Urothelium cell line (cell line): Measurements from ENCODE around the gene ZNF814.
"Not testable (repeated sequence)": the region's sequence is repeated elsewhere in the genome, so short reads cannot be mapped to it uniquely, and the experiment has no call there.

Experiments
- DNase-seq: peaks from one replicate; pipeline ENCODE4 v3.0.0; 2011; ENCODE audit warnings: low spot score, mixed read lengths
- FAIRE-seq: peaks from 2 replicates; lab custom pipeline; 2011; peaks lifted over from hg19 to GRCh38; lab: Jason Lieb, UNC

The ZNF814 gene

DNA sequence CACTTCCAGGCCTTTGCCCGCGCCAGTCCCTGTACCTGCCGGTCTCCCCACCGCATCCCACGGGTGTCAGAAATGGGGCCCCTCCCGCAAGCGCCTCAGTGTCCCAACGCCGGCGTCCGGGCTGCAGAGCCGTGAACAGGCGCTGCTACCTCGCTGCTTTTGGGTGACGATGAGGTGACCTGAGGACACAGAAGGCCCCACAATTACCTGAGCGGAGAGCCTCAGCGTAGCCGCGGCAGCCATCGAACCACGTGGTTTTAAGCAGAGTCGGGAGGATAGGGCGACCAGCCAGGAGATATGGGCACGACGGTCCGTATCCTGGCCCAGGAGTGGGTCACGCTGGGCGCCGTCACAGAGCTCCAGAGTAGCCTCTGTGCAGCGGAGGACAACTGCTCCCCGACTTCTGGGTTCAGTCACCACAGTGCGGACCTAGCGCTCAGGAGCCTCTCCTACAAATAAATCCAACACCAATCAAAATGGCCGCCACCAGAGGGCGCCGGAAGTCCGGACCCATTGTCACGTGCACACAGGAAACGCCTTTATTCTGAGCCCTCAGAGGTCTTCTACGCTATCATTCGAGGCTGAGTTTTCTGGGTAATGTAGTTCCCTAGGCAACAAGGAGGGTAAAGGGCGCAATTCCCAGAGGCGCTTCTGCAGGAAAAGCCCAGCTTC lies at the start of gene ZNF814:
TSS of gene ZNF814 (minus strand) at position 478 of the 672 bp plus-strand sequence. CDS start at position 243, 235 bp downstream.
- no peak for FAIRE-seq
- DNase-seq: peak; percentile 44

DNA sequence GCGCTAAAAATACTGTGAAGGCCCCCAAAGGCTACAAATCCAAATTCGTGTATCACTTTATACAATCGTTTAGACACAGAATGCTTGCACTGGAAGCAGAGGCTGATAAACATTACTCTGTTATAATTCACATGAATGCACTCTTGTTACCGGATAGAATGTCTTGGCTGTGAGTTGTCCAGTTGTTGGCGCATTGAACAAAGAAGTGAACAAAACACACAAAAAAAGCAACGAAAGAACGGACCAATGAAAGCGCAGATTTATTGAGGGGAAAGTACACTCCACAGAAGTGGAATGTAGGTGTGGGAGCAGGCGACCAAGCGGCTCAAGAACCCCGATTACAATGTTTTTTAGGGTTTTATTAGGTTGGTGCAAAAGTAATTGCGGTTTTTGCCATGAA lies 46.9 kb upstream of the ZNF814 start:
- FAIRE-seq: no peak
- no peak for DNase-seq

DNA sequence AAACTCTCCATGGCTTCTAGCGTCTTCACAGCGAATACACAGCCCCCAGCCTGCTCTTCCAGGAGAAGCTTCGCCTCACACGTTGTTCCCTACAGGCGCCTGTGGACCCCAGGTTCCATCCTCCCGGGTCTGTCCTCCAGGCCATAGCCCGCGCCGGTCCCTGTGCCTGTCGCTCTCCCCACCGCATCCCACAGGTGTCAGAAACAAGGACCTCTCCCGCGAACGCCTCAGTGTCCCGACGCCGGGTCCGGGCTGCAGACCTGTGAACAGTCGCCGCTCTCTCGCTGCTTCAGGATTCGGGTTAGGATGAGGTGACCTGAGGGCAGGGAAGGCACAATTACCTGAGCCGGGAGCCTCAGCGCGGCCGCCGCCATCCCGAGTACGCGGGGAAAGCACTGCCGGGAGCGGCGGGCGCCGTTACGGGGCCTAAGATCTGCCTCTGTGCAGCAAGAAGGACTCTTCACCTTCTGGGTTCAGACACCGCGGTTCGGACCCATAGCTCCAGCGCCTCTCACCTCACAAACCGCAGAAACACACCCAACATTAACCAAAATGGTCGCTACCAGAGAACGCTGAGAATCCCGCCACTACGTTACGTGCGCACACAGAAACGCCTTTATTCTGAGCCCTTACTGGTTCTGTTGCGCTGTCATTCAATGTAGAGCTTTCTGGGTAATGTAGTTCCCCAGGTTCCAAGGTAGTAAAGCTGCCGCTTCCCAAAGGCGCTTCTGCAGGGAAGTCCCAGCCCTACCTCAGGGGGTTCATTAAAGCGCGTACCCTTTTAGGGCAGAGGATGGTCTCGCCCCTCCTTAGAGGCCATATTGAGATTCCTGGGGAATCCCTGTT lies 46.2 kb upstream of the ZNF814 start, which contains the start of gene ZNF418:
TSS of gene ZNF418 (minus strand) at position 583 of the 846 bp plus-strand sequence. CDS start 1,580 bp downstream, outside the sequence.
- no peak for DNase-seq
- FAIRE-seq: no peak

DNA sequence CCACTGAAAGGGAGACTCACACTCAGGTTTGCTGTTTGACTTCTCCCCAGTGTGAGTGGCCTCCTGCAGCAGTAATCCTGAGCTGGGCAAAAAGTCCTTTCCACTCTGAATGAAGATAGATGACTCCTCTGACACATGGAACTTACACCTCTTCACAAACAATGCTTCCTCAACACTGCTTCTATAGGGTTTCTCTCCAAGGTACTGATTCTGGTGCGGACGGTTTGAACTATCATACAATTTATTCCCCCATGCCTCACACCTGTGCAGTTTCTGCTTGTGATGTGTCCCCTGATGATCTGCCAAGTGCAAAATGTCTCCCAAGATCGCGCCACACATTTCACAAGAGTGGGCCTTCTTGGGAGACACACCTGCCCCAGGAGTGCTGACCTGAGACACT lies 38.8 kb upstream of the ZNF814 start:
- DNase-seq (no peak), FAIRE-seq (no peak)

DNA sequence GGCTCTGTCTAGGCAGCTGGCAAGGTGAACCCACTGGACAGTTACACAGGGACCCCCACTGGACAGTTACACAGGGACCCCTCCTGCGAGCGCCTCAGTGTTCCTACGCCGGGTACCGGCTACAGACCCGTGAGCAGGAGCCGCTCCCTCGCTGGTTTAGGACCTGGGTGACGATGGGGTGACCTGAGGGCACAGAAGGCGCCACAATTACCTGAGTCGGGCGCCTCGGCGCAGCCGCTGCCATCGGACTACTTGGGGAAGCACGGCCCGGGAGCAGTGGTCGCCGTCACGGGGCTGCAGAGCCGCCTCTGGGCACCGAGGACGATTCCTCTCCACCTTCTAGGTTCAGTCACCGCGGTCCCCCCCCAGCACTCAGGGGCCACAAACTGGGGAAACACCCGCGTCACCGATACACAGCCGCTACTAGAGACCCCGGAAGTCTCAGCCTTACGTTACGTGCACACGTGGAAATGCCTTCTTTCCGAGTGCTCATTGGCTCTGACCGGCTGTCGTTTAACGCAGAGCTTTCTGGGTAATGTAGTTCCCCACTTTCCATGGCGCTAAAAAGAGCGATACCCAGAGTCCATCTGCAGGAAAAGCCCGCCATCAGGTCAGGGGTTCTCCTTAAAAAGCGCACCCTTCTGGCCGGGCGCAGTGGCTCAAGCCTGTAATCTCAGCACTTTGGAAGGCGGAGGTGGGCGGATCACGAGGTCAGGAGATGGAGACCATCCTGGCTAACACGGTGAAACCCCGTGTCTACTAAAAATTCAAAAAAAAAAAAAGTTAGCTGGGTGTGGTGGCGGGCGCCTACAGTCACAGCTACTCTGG lies 27.5 kb upstream of the ZNF814 start, which contains the start of gene ZNF417:
TSS of gene ZNF417 (minus strand) at position 425 of the 828 bp plus-strand sequence. CDS start at position 244, 181 bp downstream.
- not testable (repeated sequence) for FAIRE-seq
- peak; percentile 91 for DNase-seq

DNA sequence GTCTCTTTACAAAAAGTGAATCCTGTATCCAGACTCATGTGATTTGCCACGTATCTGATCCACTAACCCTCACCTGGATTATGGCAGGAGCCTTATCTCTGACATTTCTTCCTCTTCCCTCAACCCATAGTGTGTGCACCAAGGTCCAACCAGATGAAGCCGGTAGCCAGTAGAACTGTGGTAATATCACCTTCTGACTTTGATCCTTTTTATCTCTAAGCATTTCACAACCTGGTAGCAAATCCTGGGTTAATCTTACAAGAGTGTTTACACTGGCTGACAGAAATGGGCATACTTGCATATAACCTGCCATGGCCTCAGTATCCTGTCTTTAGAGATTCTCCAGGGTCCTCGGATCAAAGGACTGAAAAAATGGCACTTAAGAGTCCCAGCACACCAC lies 25.7 kb upstream of the ZNF814 start:
- DNase-seq (no peak), FAIRE-seq (no peak)

DNA sequence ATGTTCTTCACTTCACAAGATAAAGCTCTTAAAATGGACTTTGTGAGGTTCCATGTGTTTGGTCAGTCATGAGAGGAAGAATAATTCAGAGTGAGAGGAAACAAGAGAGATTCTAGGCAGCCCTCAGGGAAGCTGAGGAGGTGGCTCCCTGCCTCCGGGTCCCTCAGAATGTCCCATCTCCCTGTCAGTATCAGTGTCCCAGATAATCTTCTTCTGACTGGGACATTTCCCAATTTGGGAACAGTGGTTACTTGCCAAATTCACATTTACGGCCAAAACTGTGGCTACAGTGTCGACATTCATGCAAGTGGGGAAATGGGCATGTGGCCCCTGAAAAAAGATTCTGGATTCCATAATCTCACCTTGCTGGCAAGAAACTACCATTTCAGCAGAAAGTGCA lies 18.6 kb upstream of the ZNF814 start:
- FAIRE-seq: no peak
- DNase-seq: no peak

DNA sequence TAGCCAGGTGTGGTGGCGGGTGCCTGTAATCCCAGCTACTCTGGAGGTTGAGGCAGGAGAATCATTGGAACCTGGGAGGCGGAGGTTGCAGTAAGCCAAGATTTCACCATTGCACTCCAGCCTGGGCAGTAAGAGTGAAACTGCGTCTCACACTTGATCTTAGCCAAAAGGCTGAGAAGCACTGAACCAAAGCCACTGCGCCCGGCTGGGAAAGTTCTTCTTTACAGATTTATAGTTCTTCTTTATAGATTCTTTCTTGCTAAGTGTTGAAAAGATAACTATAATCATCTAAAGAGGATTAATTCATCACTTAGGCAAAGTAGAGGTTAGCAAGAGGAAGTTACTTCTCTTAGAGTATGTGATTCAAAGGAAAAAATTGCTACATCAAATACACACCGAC lies 16.4 kb upstream of the ZNF814 start:
- FAIRE-seq: no peak
- no peak for DNase-seq

DNA sequence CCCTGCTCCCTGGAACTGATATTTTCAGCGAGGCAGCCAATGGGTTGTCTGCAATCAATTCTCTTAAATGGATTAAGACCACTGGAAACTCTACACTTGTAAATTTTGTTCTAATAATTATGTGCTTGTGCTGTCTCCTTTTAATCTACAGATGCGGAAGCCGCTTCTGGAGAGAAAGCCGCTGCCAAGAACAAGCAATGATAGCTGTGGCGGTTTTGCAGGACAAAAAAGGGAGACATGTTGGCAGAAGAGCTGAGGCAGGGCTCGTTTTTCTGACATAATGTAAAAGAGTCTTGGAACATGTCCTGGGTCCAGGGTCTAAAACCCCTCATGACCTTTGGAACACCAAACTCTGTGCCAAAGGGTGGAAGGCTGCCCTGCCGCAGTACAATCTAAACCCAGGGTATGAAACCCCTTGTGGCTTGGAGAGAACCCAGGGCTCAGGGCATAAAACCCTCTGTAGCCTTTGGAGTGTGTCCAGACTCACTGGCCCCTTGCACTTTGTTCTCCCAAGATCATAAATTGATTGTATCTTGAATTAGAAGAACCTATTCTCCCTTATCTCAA lies 14.9 kb upstream of the ZNF814 start:
- FAIRE-seq: no peak

DNA sequence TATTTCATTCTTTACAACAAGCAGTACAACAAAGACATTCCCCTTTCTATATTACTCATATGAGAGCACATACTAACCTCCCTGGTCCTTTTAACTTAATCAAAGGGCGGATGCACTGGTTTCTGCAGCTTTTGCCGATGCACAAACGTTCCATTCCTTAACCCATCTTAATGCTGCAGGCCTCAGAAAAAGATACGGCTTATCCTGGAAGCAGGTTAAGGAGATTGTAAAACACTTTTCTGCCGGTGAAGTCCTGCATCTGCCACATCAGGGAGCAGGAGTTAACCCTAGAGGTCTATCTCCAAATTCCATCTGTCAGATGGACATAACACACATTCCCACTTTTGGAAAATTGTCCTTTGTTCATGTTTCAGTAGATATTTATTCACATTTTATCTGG lies 11.5 kb upstream of the ZNF814 start:
- FAIRE-seq: no peak
- no peak for DNase-seq

More for the DNA sequence above, 14.9 kb upstream of the ZNF814 start:
- DNase-seq: no peak

DNA sequence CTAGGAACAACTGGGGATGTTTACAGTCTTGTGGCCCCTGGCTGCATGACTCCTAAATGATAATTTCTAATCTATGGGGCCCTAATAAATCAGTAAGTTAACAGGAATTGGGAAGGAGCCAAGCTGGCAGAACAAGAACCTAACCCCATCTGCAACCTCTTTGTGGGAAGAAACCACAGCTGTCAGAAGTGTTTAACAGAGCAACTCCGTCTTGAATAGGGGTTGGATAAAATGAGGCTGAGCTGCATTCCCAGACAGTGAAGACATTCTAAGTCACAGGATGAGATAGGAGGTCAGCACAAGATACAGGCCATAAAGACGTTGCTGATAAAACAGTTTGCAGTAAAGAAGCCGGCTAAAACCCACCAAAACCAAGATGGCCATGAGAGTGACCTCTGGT lies 1.9 kb upstream of the ZNF814 start:
- FAIRE-seq: not testable (repeated sequence)
- peak; percentile 44 for DNase-seq

DNA sequence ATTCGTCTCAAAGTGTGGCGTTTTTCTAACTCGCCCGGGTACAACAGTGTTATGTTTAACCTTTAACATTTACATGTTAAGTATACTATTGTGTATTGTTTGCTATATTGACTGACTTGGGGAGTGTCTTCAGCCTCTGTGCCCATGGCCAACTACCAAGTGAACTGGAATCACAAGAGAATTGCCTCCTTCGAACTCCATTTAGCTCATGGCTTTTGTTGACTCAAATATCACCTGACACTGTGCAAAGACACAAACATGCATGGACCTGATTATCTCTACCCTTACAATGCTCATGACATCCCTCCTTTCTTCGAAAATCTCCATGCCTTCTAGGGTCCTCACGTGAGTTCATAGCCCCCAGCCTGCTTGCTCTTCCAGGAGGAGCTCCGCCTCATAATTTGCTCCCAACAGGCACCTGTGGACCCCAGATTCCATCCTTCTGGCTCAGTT lies 704 bp downstream of the ZNF814 start:
- DNase-seq (no peak), FAIRE-seq (no peak)

DNA sequence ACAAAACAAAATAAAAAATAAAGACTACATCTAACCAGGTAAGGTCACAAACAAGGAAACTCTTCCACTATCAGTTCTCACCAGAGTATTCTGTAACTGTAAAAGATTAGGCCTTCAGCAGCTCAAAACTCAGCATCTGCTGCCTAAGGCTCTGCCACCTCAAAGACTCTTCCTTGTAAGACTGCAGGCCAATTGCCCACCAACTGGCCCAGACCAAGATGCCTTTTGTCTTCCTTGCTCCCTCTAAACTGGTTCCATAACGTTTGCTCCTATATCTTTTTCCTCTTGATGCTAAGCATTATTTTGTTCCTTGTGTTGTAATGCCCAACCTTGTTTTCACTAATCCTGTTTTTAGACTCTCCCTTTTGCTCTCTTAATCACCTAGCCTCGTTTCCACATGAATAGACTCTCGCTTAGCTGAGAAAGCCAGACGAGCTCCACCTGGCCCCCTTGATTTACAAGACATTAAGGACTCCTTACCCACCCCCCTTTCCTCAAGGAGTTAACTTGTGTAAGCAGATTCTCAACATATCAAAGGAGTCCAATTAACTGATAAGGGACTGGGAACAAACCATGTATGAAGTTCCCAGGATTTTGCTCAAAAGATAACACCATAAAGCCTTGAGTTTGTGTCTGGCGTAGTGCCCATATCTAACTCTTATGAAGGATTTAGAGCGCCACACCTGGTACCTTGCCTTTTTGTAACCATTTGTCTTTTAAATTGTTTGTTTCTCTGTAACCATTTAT lies 1.5 kb downstream of the ZNF814 start:
- no peak for DNase-seq

DNA sequence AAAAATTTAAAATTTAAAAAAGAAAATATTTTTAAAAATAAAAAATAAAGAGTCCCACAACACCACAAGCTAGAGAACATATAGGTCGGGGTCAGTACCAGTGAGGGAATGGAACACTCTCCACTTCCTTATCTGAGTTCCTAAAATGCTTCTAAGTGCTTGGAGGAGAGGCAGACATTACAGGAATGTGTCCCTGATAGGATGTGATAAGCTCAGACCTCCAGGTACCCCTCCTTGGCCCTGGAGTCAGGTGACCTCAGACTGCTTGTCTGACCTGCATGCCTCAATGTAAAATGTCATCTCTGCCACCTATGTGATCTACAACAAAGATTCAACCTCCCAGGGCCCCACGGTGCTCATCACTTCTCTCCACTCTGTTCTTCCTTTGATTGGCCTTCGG lies 2.8 kb downstream of the ZNF814 start:
- FAIRE-seq (no peak), DNase-seq (no peak)

More for the DNA sequence above, 1.5 kb downstream of the ZNF814 start:
- FAIRE-seq: no peak

DNA sequence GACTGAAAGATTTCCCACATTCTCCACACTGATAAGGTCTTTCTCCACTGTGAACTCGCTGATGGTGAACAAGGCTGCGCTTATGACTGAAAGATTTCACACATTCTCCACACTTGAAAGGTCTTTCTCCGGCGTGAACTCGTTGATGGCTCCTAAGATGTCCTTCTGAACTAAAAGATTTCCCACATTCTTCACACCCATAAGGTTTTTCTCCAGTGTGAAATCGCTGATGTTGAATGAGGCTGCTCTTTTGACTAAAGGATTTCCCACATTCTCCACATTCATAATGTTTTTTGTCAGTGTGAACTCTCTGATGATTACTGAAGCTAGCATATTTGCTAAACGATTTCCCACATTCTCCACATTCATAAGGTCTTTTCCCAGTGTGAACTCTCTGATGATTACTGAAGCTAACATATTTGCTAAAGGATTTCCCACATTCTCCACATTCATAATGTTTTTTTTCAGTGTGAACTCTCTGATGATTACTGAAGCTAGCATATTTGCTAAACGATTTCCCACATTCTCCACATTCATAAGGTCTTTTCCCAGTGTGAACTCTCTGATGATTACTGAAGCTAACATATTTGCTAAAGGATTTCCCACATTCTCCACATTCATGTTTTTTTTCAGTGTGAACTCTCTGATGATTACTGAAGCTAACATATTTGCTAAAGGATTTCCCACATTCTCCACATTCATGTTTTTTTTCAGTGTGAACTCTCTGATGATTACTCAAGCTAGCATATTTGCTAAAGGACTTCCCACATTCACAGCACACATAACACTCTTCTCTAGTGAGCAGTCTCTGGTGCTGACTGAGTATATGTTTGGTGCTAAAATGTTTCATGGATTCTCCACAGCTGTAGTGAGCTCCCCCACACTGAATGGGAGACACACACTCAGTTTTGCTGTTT lies 14.7 kb downstream of the ZNF814 start:
- not testable (repeated sequence) for DNase-seq

DNA sequence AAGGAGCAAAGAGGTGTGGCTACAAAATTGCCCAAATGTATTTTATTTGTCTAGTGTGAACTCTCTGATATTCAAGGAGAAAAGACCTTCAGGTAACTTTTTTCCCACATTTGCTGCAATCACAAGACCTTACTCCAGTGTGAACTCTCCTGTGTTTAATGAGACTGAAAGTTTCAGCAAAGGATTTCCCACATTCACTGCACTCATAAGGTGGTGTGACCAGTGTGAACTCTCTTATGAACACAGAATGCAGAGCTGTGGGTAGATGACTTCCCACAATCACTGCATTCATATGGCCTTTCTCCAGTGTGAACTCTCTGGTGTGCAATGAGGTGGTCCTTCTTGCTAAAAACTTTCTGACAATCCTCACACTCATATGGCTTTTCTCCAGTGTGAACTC lies 16.4 kb downstream of the ZNF814 start:
- DNase-seq (no peak), FAIRE-seq (no peak)

More for the DNA sequence above, 14.7 kb downstream of the ZNF814 start:
- FAIRE-seq: not testable (repeated sequence)

DNA sequence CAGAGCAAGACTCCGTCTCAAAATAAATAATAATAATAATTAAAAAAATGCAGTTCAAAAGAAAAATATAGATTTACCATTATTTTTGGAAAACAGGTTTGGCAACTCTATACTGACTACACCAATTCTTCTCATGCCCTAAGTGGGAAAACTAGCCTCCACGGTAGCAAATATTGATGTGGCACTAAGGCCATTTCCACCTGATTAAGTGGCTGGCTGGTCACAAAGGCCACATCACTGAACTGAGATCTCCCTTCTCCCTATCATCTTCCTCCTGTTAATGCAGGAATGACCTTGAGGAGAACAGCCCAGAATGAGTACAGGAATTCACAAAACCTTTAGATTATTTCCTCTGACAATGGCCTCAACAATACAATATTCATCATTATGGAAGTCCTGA lies 18.6 kb downstream of the ZNF814 start:
- DNase-seq (no peak), FAIRE-seq (no peak)

DNA sequence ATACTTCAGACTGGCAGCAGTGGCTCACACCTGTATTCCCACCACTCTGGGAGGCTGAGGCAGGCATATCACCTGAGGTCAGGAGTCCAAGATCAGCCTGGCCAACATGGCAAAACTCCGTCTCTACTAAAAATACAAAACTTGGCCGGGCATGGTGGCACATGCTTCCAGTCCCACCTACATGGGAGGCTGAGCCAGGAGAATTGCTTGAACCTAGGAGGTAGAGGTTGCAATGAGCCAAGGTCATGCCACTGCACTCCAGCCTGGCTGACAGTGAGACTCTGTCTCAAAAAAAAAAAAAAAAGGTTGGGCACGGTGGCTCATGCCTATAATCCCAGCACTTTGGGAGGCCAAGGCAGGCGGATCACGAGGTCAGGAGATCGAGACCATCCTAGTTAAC lies 19.2 kb downstream of the ZNF814 start:
- not testable (repeated sequence) for DNase-seq, FAIRE-seq
